ENCODE measurements around the gene TRAF3IP3. TPM values are rescaled to one million over a fixed set of nuclear protein-coding genes. Genes with fewer than 3 reads are reported as not detected.

The TRAF3IP3 gene
- total and polyA plus RNA-seq, 2 donors (not counting 3 experiments of a cell fraction or from before 2014, with no cell fraction given) = not detected

DNA sequence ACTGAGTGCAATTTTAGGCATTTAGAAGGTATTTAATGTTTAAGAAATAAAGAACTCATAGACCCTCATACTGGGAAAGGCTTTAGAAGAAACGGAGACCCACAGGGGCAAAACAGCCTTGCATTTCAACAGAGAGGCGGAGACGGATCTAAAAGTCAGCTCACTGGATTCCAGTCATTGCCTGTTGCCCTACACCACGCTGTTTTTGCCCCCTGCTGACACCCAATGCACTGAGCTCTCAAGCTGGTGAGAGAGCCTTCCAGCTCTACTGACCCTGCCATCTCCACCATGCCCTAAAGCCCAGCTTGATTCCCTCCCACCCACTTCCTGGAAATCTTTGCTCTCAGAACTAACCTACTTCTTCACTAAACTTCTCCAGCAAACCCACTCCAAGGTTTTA lies 7.2 kb upstream of the TRAF3IP3 start:
- ChIA-PET POLR2A (no interaction called here), CTCF (interaction anchor here (0.6 to 2.8 kb wide), 22 partner anchors 8 to 188 kb away, joined by 3 to 35 read pairs (median 4); partner anchors contain the start of gene TRAF3IP3)
- Histone ChIP-seq H3K9ac (replicated peaks; ENCODE audit: extremely low read depth, insufficient read depth, low read length) (no peak overlapping the region), H3K4me1 (ENCODE audit: control insufficient read depth, extremely low read depth, insufficient read depth, low read length) (no peaks in the 10 kb centered on the region), H3K4me2 (ENCODE audit: insufficient read depth, low read length) (no peak overlapping the region), H3K27me3 (ENCODE audit: control insufficient read depth in 2 of 2, insufficient read depth in 2 of 2, low read length in 2 of 2) (peaks cover 0 to 4% of the 10 kb centered on the region in 2 experiments), H3K9me3 (replicated peaks; ENCODE audit: control insufficient read depth, insufficient read depth, low read length) (no peaks in the 10 kb centered on the region), H2AFZ (ENCODE audit: low read depth, low read length) (no peak overlapping the region), H3K36me3 (ENCODE audit: control insufficient read depth in 2 of 2, extremely low read depth in 1 of 2, insufficient read depth in 2 of 2, low read length in 2 of 2) (no peaks in the 10 kb centered on the region), H3K27ac (ENCODE audit: insufficient read depth, low read depth, low read length) (no peak overlapping the region), H3K79me2 (ENCODE audit: control insufficient read depth, insufficient read depth, low read length) (no peaks in the 10 kb centered on the region), H4K20me1 (replicated peaks; ENCODE audit: control insufficient read depth, extremely low read depth, insufficient read depth, low read length) (no peaks in the 10 kb centered on the region), H3K9me1 (replicated peaks; ENCODE audit: control insufficient read depth, extremely low read depth, insufficient read depth, low read length) (no peaks in the 10 kb centered on the region), H3K4me3 (replicated peaks in 1 of 3; ENCODE audit: insufficient read depth in 1 of 3, low read depth in 1 of 3, low read length in 3 of 3) (no peak overlapping the region)
- no peak for DNase-seq (ENCODE audit: low read depth, low spot score)
- FAIRE-seq = no peak
- BruUV-seq (replicated peaks) = no TSS peak
- TF ChIP-seq EZH2 (IDR thresholded peaks at IDR 0.05; ENCODE audit: borderline replicate concordance, low read depth, low read length, severe bottlenecking) = no peak
- TF ChIP-seq, protein P1, sequence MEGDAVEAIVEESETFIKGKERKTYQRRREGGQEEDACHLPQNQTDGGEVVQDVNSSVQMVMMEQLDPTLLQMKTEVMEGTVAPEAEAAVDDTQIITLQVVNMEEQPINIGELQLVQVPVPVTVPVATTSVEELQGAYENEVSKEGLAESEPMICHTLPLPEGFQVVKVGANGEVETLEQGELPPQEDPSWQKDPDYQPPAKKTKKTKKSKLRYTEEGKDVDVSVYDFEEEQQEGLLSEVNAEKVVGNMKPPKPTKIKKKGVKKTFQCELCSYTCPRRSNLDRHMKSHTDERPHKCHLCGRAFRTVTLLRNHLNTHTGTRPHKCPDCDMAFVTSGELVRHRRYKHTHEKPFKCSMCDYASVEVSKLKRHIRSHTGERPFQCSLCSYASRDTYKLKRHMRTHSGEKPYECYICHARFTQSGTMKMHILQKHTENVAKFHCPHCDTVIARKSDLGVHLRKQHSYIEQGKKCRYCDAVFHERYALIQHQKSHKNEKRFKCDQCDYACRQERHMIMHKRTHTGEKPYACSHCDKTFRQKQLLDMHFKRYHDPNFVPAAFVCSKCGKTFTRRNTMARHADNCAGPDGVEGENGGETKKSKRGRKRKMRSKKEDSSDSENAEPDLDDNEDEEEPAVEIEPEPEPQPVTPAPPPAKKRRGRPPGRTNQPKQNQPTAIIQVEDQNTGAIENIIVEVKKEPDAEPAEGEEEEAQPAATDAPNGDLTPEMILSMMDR (IDR thresholded peaks at IDR 0.05; ENCODE audit: extremely low read depth in 1 of 2, insufficient read depth in 1 of 2, low read depth in 1 of 2, low read length in 2 of 2) = no peak
- dilution Hi-C loops (cut with MboI; ENCODE audit: extremely low pct_ligation_motif_present, low sequenced_read_pairs) = no loop called here
- intact Hi-C loops (cut with micrococcal nuclease) = loop anchor here (5.0 kb wide), 1 partner anchor 239 kb away; no protein-coding TSS in a partner anchor

DNA sequence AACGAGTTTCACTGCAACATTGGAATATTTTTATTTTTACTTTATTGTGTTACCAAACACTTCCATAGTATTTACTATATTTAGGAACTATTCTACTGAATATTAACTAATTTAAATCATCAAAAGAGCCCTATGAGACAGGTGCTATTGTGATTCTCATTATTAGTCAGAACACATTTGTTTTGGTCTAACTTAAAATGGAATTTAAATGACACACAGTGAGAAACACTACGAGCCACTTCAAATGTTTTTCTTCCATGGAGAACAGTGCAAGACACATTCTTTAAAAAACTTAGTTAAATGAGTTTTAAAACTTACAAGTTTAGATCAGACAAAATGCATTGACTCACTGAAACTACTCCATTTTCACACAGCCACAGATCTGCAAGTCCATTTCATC lies 6.6 kb upstream of the TRAF3IP3 start:
- Histone ChIP-seq H3K79me2 (ENCODE audit: control insufficient read depth, insufficient read depth, low read length) (no peaks in the 10 kb centered on the region), H3K9me3 (replicated peaks; ENCODE audit: control insufficient read depth, insufficient read depth, low read length) (no peaks in the 10 kb centered on the region), H3K27ac (ENCODE audit: insufficient read depth, low read depth, low read length) (no peak overlapping the region), H3K4me1 (ENCODE audit: control insufficient read depth, extremely low read depth, insufficient read depth, low read length) (no peaks in the 10 kb centered on the region), H4K20me1 (replicated peaks; ENCODE audit: control insufficient read depth, extremely low read depth, insufficient read depth, low read length) (no peaks in the 10 kb centered on the region), H3K9ac (replicated peaks; ENCODE audit: extremely low read depth, insufficient read depth, low read length) (no peak overlapping the region), H3K27me3 (ENCODE audit: control insufficient read depth in 2 of 2, insufficient read depth in 2 of 2, low read length in 2 of 2) (peaks cover 0 to 2% of the 10 kb centered on the region in 2 experiments), H3K36me3 (ENCODE audit: control insufficient read depth in 2 of 2, extremely low read depth in 1 of 2, insufficient read depth in 2 of 2, low read length in 2 of 2) (no peaks in the 10 kb centered on the region), H3K9me1 (replicated peaks; ENCODE audit: control insufficient read depth, extremely low read depth, insufficient read depth, low read length) (no peaks in the 10 kb centered on the region), H2AFZ (ENCODE audit: low read depth, low read length) (no peak overlapping the region), H3K4me3 (replicated peaks in 1 of 3; ENCODE audit: insufficient read depth in 1 of 3, low read depth in 1 of 3, low read length in 3 of 3) (no peak overlapping the region), H3K4me2 (ENCODE audit: insufficient read depth, low read length) (no peak overlapping the region)
- FAIRE-seq (no peak), DNase-seq (ENCODE audit: low read depth, low spot score) (no peak)
- dilution Hi-C loops (cut with MboI; ENCODE audit: extremely low pct_ligation_motif_present, low sequenced_read_pairs) (no loop called here), intact Hi-C loops (cut with micrococcal nuclease) (loop anchor here (5.0 kb wide), 1 partner anchor 238 kb away; no protein-coding TSS in a partner anchor)
- BruUV-seq (replicated peaks) = no TSS peak
- CTCF ChIA-PET = interaction anchor here (0.6 to 2.8 kb wide), 13 partner anchors 11 to 183 kb away, joined by 3 to 35 read pairs (median 7); no protein-coding TSS in a partner anchor
- POLR2A ChIA-PET = no interaction called here
- no peak for TF ChIP-seq MYC (IDR thresholded peaks at IDR 0.05; ENCODE audit: low read depth, low read length)
- TF ChIP-seq, protein P2, sequence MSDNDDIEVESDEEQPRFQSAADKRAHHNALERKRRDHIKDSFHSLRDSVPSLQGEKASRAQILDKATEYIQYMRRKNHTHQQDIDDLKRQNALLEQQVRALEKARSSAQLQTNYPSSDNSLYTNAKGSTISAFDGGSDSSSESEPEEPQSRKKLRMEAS (IDR thresholded peaks at IDR 0.05; ENCODE audit: insufficient read depth, insufficient read length) = no peak
- no peak for TF ChIP-seq EZH2 (IDR thresholded peaks at IDR 0.05; ENCODE audit: borderline replicate concordance, low read depth, low read length, severe bottlenecking)
